Activated CD4-positive, alpha-beta T cell treated with anti-CD3 and anti-CD28 coated beads for 48 hours (primary cell): ENCODE data around the gene PUS10.
"Not testable (repeated sequence)": the region's sequence is repeated elsewhere in the genome, so short reads cannot be mapped to it uniquely, and the experiment has no call there.

Experiments used
- DNase-seq: peaks from one replicate; pipeline ENCODE4 v3.0.0-alpha.2; 2020

The PUS10 gene

DNA sequence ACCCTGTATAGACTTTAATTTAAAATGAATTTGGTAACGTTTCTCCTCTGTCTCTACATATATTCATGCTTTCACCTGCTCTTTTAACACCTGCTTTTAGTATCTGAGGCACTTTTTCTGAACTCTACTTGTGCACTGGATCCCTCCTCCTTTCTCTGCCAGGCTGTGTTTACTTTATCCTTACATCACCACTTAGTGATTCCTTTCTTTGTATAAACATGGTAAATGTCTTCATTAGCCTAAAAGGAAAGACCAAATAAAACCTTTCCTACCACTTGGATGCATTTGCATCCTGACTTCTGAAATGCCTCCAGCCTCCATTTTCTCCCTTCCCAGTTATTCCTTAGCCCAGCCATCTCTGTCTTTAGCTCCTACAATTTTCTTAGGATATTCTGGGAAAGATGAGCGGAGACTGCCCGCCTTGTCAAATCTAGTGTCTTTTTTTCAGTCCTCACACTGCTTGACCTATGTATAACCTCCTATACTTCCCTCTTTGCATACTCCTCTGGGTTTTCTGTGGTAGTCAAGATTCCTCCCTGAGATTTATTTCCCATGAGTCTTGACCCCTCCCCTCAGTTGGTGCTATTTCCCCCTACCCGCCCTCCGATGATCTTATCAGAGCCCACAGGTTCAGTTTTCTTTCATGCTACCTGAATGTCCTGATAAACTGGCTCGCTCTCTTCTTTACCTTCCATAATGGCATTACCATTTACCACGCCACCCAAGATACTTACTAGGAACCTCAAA is 91.9 kb downstream of the PUS10 start:
- no peak for DNase-seq

DNA sequence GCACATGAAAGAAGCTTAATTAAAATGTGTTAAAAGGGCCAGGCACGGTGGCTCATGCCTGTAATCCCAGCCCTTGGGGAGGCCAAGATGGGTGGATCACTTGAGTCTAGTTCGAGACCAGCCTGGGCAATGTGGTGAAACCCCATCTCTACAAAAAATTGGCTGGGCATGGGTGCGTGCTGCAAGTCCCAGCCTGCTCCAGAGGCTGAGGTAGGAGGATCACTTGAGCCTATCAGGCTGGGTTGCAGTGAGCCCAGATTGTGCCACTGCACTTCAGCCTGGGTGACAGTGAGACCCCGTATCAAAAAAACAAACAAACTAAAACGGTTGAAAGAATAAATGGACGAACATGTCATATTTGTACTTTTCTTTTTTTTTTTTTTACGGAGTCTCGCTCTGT is 110.7 kb downstream of the PUS10 start:
- DNase-seq = no peak

DNA sequence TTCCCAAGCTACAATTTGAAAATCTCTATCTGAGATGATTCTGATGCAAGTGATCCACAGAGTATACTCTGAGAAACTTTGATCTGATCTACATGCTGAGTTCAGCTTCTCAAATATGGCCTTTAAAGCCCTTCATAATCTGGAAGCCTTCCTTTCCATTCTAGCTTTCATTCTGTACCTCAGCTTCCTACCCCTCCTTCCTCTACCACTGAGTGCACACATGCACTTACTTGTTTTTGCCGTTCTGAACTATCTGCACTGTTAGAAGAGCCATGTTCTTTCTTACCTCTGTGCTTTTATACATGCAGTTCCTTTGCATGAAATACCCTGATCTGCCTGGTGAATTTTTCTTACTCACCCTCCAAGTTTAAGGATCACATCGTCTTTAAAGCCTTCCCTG is 111.7 kb downstream of the PUS10 start:
- no peak for DNase-seq

DNA sequence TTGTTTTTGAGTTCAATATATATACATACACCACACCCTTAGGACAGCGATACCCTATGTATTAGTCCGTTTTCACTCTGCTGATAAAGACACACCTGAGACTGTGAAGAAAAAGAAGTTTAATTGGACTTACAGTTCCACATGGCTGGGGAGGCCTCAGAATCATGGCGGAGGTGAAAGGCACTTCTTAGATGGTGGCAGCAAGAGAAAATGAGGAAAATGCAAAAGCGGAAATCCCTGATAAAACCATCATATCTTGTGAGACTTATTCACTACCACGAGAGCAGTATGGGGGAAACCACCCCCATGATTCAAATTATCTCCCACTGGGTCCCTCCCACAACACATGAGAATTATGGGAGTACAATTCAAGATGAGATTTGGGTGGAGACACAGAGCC is 112.2 kb downstream of the PUS10 start:
- DNase-seq = not testable (repeated sequence)

DNA sequence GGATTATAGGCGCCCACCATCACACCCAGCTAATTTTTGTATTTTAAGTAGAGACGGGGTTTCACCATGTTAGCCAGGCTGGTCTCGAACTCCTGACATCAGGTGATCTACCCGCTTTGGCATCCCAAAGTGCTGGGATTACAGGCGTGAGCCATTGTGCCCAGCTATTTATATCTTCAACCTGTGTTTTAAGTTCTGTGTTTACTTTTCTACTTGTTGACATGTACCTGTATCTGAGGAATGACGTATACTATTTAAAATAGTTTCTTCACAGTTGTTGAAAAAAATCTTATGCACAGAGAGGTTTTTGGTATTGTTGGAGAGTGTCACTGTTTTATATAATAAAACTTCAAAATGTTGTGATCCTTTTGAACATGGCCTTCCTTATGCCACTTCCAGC is 116.8 kb downstream of the PUS10 start:
- DNase-seq = not testable (repeated sequence)

DNA sequence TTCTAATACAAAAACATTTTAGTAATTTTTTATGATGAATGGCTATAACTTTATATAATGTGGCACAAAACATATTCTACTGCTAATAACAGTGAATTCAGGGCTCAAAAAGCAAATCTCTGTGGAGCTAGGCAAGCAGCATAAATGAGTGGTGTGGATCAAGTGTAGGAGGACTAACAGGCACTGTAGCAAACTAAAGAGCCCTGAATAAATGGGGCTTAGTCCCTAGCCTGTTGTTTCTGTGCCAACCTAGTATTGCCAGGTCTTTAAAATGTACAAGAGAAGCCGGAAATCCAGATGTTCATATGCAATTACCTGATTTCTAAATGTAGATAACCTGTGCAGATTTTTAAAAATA is 118.2 kb downstream of the PUS10 start:
- no peak for DNase-seq

DNA sequence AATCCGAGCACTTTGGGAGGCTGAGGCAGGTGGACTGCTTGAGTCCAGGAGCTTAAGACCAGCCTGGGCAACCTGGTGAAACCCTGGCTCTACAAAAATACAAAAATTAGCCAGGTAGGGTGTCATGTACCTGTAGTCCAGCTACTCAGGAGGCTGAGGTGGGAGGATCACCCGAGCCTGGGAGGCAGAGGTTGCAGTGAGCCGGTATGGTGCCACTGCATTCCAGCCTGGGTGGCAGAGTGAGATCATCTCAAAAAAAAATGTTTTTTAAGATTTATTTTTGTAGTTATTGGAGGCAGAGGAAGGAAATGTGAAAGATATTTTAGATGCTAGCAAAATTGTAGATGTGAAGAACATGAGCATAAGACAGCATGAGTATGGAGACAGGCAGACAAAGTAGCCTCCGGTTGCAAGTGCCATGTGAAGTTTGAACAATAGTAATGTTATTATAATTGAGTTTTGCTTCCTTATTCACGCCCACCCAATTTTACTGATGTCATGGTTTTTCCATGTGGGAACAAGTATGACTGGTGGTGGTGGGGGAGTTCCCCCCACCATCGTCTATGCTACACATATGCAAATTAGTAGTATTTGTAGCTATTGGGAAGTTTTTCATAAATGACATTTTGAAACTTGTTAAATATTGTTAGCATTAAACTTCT is 118.7 kb downstream of the PUS10 start:
- peak; percentile 65 for DNase-seq

DNA sequence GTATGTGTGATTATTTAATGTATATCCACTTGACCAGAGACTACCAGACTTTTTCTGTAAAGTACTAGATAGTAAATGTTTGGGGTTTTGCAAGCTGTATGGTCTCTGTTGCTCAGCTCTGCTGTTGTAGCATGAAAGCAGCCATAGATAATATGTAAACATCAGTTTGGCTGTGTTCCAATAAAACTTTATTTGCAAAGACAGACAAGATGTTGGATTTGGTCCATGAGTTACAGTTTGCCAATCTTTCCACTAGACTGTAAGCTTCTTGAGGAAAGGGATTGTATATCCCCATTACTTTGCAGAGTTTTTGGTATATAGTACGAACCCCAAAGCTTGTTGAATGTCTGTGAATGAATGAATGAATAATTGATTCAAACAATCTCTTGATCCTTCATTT is 119.5 kb downstream of the PUS10 start:
- no peak for DNase-seq
